ENCODE data around the gene GCNT4. TPM values are rescaled to one million over a fixed set of nuclear protein-coding genes. Genes with fewer than 3 reads are reported as not detected.

The GCNT4 gene
- total RNA-seq, 1 donor from 2014 or later = 5.2 TPM

- peaks cover 14% of the 10 kb centered on the region for H3K9me3 Mint-ChIP-seq (ENCODE audit: unreplicated experiment)
- H3K4me3 Mint-ChIP-seq (ENCODE audit: unreplicated experiment) = peak overlapping the region; percentile 14
- no peak for TF ChIP-seq CTCF (IDR thresholded peaks at IDR 0.05; ENCODE audit: partially characterized antibody, unreplicated experiment)
- H3K27me3 Mint-ChIP-seq (ENCODE audit: unreplicated experiment) = peaks cover 20% of the 10 kb centered on the region
- no peak overlapping the region for H3K27ac Mint-ChIP-seq (ENCODE audit: unreplicated experiment)
- H3K36me3 Mint-ChIP-seq (ENCODE audit: unreplicated experiment) = no peaks in the 10 kb centered on the region
- no peak for DNase-seq
- peaks cover 21% of the 10 kb centered on the region for H3K4me1 Mint-ChIP-seq (ENCODE audit: low read depth, unreplicated experiment)
These were observed 3.4 kb upstream of the GCNT4 start for GRCh38 chr5:75055727-75056144.

- Mint-ChIP-seq H3K27me3 (ENCODE audit: unreplicated experiment) (peaks cover 20% of the 10 kb centered on the region), H3K36me3 (ENCODE audit: unreplicated experiment) (no peaks in the 10 kb centered on the region), H3K4me3 (ENCODE audit: unreplicated experiment) (peak overlapping the region; percentile 93), H3K9me3 (ENCODE audit: unreplicated experiment) (peaks cover 19% of the 10 kb centered on the region), H3K4me1 (ENCODE audit: low read depth, unreplicated experiment) (peaks cover 24% of the 10 kb centered on the region), H3K27ac (ENCODE audit: unreplicated experiment) (peak overlapping the region; percentile 73)
- TF ChIP-seq CTCF (IDR thresholded peaks at IDR 0.05; ENCODE audit: partially characterized antibody, unreplicated experiment) = no peak
- DNase-seq = peak; percentile 51
These were observed 2.0 kb upstream of the GCNT4 start for GRCh38 chr5:75054134-75054930.

GRCh38 chr5:75053304-75054133 lies 1.2 kb upstream of the GCNT4 start:
- H3K27me3 Mint-ChIP-seq (ENCODE audit: unreplicated experiment) = peaks cover 20% of the 10 kb centered on the region
- no peak overlapping the region for H3K27ac Mint-ChIP-seq (ENCODE audit: unreplicated experiment)
- peak; percentile 60 for DNase-seq
- H3K4me1 Mint-ChIP-seq (ENCODE audit: low read depth, unreplicated experiment) = peaks cover 24% of the 10 kb centered on the region
- H3K36me3 Mint-ChIP-seq (ENCODE audit: unreplicated experiment) = no peaks in the 10 kb centered on the region
- TF ChIP-seq CTCF (IDR thresholded peaks at IDR 0.05; ENCODE audit: partially characterized antibody, unreplicated experiment) = peak; percentile 13
- peak overlapping the region; percentile 93 for H3K4me3 Mint-ChIP-seq (ENCODE audit: unreplicated experiment)
- peaks cover 19% of the 10 kb centered on the region for H3K9me3 Mint-ChIP-seq (ENCODE audit: unreplicated experiment)

- no peak overlapping the region for H3K27ac Mint-ChIP-seq (ENCODE audit: unreplicated experiment)
- H3K4me1 Mint-ChIP-seq (ENCODE audit: low read depth, unreplicated experiment) = peaks cover 24% of the 10 kb centered on the region
- H3K9me3 Mint-ChIP-seq (ENCODE audit: unreplicated experiment) = peaks cover 19% of the 10 kb centered on the region
- no peak for DNase-seq
- peaks cover 20% of the 10 kb centered on the region for H3K27me3 Mint-ChIP-seq (ENCODE audit: unreplicated experiment)
- TF ChIP-seq CTCF (IDR thresholded peaks at IDR 0.05; ENCODE audit: partially characterized antibody, unreplicated experiment) = no peak
- no peak overlapping the region for H3K4me3 Mint-ChIP-seq (ENCODE audit: unreplicated experiment)
- H3K36me3 Mint-ChIP-seq (ENCODE audit: unreplicated experiment) = no peaks in the 10 kb centered on the region
These were observed 621 bp upstream of the GCNT4 start for GRCh38 chr5:75053054-75053303.

Measured in glutamatergic neuron (in vitro differentiated cells).